Measurements from ENCODE around the gene OCSTAMP. TPM values are rescaled to one million over a fixed set of nuclear protein-coding genes. Genes with fewer than 3 reads are reported as not detected.

OCSTAMP gene
- total and polyA plus RNA-seq, 2 experiments from 2014 or later, result 0.32 to 0.45 TPM

- TF ChIP-seq ETS1 (IDR thresholded peaks at IDR 0.05) (no peak), NANOG (IDR thresholded peaks at IDR 0.05; ENCODE audit: borderline replicate concordance) (no peak), ZNF114 (CRISPR knock-in tag; IDR thresholded peaks at IDR 0.05) (no peak), JUNB (IDR thresholded peaks at IDR 0.05; ENCODE audit: unreplicated experiment) (no peak), STAT1 (IDR thresholded peaks at IDR 0.05; ENCODE audit: unreplicated experiment) (no peak), CREB1 (CRISPR knock-in tag; IDR thresholded peaks at IDR 0.05; ENCODE audit: low read depth) (no peak)
- TF ChIP-seq, protein P1, sequence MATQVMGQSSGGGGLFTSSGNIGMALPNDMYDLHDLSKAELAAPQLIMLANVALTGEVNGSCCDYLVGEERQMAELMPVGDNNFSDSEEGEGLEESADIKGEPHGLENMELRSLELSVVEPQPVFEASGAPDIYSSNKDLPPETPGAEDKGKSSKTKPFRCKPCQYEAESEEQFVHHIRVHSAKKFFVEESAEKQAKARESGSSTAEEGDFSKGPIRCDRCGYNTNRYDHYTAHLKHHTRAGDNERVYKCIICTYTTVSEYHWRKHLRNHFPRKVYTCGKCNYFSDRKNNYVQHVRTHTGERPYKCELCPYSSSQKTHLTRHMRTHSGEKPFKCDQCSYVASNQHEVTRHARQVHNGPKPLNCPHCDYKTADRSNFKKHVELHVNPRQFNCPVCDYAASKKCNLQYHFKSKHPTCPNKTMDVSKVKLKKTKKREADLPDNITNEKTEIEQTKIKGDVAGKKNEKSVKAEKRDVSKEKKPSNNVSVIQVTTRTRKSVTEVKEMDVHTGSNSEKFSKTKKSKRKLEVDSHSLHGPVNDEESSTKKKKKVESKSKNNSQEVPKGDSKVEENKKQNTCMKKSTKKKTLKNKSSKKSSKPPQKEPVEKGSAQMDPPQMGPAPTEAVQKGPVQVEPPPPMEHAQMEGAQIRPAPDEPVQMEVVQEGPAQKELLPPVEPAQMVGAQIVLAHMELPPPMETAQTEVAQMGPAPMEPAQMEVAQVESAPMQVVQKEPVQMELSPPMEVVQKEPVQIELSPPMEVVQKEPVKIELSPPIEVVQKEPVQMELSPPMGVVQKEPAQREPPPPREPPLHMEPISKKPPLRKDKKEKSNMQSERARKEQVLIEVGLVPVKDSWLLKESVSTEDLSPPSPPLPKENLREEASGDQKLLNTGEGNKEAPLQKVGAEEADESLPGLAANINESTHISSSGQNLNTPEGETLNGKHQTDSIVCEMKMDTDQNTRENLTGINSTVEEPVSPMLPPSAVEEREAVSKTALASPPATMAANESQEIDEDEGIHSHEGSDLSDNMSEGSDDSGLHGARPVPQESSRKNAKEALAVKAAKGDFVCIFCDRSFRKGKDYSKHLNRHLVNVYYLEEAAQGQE (IDR thresholded peaks at IDR 0.05; ENCODE audit: unreplicated experiment), result no peak
These were observed 20.5 kb upstream of the OCSTAMP start (continued) for GRCh38 chr20:46570956-46571355.

- H3K27me3 Mint-ChIP-seq (ENCODE audit: insufficient read depth, low read depth, poor library complexity), result peaks cover 2% of the 10 kb centered on the region
- peaks cover 7% of the 10 kb centered on the region; the same call in 1 of the 3 replicates for H3K4me1 Mint-ChIP-seq
- ATAC-seq (no peak), DNase-seq (ENCODE audit: low spot score) (no peak)
- H3K36me3 Mint-ChIP-seq (ENCODE audit: low read depth), result peaks cover 3% of the 10 kb centered on the region; the same call in 1 of the 3 replicates
- Histone ChIP-seq H3K4me3 (no peak overlapping the region), H4K20me1 (replicated peaks; ENCODE audit: insufficient read depth) (no peaks in the 10 kb centered on the region), H3K79me2 (replicated peaks; ENCODE audit: insufficient read depth) (no peaks in the 10 kb centered on the region), H3K4me1 (ENCODE audit: insufficient read depth) (no peaks in the 10 kb centered on the region), H3K27ac (ENCODE audit: low read depth) (no peak overlapping the region), H3K36me3 (ENCODE audit: insufficient read depth) (no peaks in the 10 kb centered on the region), H3F3A (replicated peaks; ENCODE audit: low read depth) (no peaks in the 10 kb centered on the region), H2AFZ (no peak overlapping the region), H3K4me2 (no peak overlapping the region), H3K9me2 (ENCODE audit: insufficient read depth) (no peaks in the 10 kb centered on the region), H3K27me3 (ENCODE audit: insufficient read depth) (no peaks in the 10 kb centered on the region)
- H3K4me3 Mint-ChIP-seq, result no peak overlapping the region
- H3K9me3 Mint-ChIP-seq, result no peaks in the 10 kb centered on the region
- H3K27ac Mint-ChIP-seq, result no peak overlapping the region
- TF ChIP-seq CREB1 (CRISPR knock-in tag; IDR thresholded peaks at IDR 0.05; ENCODE audit: low read depth) (no peak), POLR2AphosphoS5 (IDR thresholded peaks at IDR 0.05; ENCODE audit: low read depth) (no peak), JUNB (IDR thresholded peaks at IDR 0.05; ENCODE audit: unreplicated experiment) (no peak), EZH2 (IDR thresholded peaks at IDR 0.05; ENCODE audit: low read depth, unreplicated experiment) (no peak), ETS1 (IDR thresholded peaks at IDR 0.05) (no peak), ZNF331 (CRISPR knock-in tag; IDR thresholded peaks at IDR 0.05; ENCODE audit: low read depth) (no peak), EZH2phosphoT487 (IDR thresholded peaks at IDR 0.05; ENCODE audit: unreplicated experiment) (no peak), STAT1 (IDR thresholded peaks at IDR 0.05; ENCODE audit: unreplicated experiment) (no peak)
- TF ChIP-seq, protein P2, sequence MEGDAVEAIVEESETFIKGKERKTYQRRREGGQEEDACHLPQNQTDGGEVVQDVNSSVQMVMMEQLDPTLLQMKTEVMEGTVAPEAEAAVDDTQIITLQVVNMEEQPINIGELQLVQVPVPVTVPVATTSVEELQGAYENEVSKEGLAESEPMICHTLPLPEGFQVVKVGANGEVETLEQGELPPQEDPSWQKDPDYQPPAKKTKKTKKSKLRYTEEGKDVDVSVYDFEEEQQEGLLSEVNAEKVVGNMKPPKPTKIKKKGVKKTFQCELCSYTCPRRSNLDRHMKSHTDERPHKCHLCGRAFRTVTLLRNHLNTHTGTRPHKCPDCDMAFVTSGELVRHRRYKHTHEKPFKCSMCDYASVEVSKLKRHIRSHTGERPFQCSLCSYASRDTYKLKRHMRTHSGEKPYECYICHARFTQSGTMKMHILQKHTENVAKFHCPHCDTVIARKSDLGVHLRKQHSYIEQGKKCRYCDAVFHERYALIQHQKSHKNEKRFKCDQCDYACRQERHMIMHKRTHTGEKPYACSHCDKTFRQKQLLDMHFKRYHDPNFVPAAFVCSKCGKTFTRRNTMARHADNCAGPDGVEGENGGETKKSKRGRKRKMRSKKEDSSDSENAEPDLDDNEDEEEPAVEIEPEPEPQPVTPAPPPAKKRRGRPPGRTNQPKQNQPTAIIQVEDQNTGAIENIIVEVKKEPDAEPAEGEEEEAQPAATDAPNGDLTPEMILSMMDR (conservative IDR thresholded peaks at IDR 0.05; ENCODE audit: low read depth in 2 of 2), result no peak
- TF ChIP-seq, protein P1 (IDR thresholded peaks at IDR 0.05; ENCODE audit: unreplicated experiment), result no peak
These were observed 19.5 kb upstream of the OCSTAMP start for GRCh38 chr20:46569961-46570360.

Measured in GM23338 (cell line).